ENCODE data around the gene INSIG1.

INSIG1 gene

GRCh38 chr7:155305231-155305904 lies 7.7 kb downstream of the INSIG1 start:
- DNase-seq: no peak

GRCh38 chr7:155306673-155307470 lies 9.2 kb downstream of the INSIG1 start:
- no peak for DNase-seq

GRCh38 chr7:155308330-155309020 lies 10.8 kb downstream of the INSIG1 start:
- DNase-seq: no peak

GRCh38 chr7:155309021-155309338 lies 11.3 kb downstream of the INSIG1 start:
- DNase-seq: no peak

- DNase-seq: no peak
Observed at GRCh38 chr7:155310425-155311114, 12.9 kb downstream of the INSIG1 start.

- no peak for DNase-seq
Observed at GRCh38 chr7:155311826-155312537, 14.3 kb downstream of the INSIG1 start.

GRCh38 chr7:155312633-155313032 lies 15.0 kb downstream of the INSIG1 start:
- no peak for DNase-seq

GRCh38 chr7:155313096-155313495 lies 15.4 kb downstream of the INSIG1 start:
- no peak for DNase-seq

- DNase-seq: no peak
Observed at GRCh38 chr7:155315977-155316376, 18.3 kb downstream of the INSIG1 start.

GRCh38 chr7:155316427-155317113 lies 18.9 kb downstream of the INSIG1 start:
- DNase-seq: no peak

- DNase-seq: no peak
Observed at GRCh38 chr7:155317114-155317434, 19.4 kb downstream of the INSIG1 start.

- DNase-seq: no peak
Observed at GRCh38 chr7:155318245-155318644, 20.6 kb downstream of the INSIG1 start.

- no peak for DNase-seq
Observed at GRCh38 chr7:155322530-155322929, 24.9 kb downstream of the INSIG1 start.

- DNase-seq: no peak
Observed at GRCh38 chr7:155323001-155323638, 25.4 kb downstream of the INSIG1 start.

- DNase-seq: no peak
Observed at GRCh38 chr7:155324012-155324917, 26.6 kb downstream of the INSIG1 start.

GRCh38 chr7:155324918-155325235 lies 27.2 kb downstream of the INSIG1 start:
- DNase-seq: no peak

GRCh38 chr7:155326385-155326784 lies 28.7 kb downstream of the INSIG1 start:
- DNase-seq: no peak

GRCh38 chr7:155327590-155328320 lies 30.1 kb downstream of the INSIG1 start:
- DNase-seq: no peak

- DNase-seq: no peak
Observed at GRCh38 chr7:155329225-155329624, 31.5 kb downstream of the INSIG1 start.

GRCh38 chr7:155331396-155331795 lies 33.7 kb downstream of the INSIG1 start:
- DNase-seq: no peak

Data from activated naive CD4-positive, alpha-beta T cell treated with Interleukin-2 at 50 U/mL for 16 hours (primary cell).